HAP-1 (cell line): ENCODE measurements around the gene AKR1C2.
"Not testable (repeated sequence)": the region's sequence is repeated elsewhere in the genome, so short reads cannot be mapped to it uniquely, and the experiment has no call there.

Experiments used
- DNase-seq, 2 experiments: peaks; one replicate each; pipeline ENCODE4 v3.0.0-alpha.2; 2016 to 2020; ENCODE audit warnings: low spot score in 2 of 2
- H3K27me3 ChIP-seq: fragments of 250-450 bp; sonication (Bioruptor Pico); 2 replicates; pipeline ENCODE4 v1.5.1; 2020; ENCODE audit warnings: low read depth, mild to moderate bottlenecking, moderate library complexity
- H3K36me3 ChIP-seq: fragments of 250-450 bp; sonication (Bioruptor Pico); replicated peaks from 2 replicates; pipeline ENCODE4 v1.5.1; 2020; ENCODE audit warnings: mild to moderate bottlenecking
- H3K4me1 ChIP-seq: fragments of 250-450 bp; sonication (Bioruptor Pico); 2 replicates; pipeline ENCODE4 v1.5.1; 2020; ENCODE audit warnings: mild to moderate bottlenecking
- H3K4me3 ChIP-seq: fragments of 250-450 bp; sonication (Bioruptor Pico); 2 replicates; pipeline ENCODE4 v1.5.1; 2020; ENCODE audit warnings: mild to moderate bottlenecking, moderate library complexity
- H3K9me3 ChIP-seq: fragments of 250-450 bp; sonication (Bioruptor Pico); 2 replicates; pipeline ENCODE4 v1.5.1; 2020; ENCODE audit warnings: mild to moderate bottlenecking, moderate library complexity
- in situ Hi-C: fragments of 300-500 bp; cut with MboI; formaldehyde crosslinking; loops from 3 replicates; pipeline ENCODE4 v1.14.3; 2020; ENCODE audit warnings: low sequenced_read_pairs, inconsistent platforms, mixed read lengths

The AKR1C2 gene

DNA sequence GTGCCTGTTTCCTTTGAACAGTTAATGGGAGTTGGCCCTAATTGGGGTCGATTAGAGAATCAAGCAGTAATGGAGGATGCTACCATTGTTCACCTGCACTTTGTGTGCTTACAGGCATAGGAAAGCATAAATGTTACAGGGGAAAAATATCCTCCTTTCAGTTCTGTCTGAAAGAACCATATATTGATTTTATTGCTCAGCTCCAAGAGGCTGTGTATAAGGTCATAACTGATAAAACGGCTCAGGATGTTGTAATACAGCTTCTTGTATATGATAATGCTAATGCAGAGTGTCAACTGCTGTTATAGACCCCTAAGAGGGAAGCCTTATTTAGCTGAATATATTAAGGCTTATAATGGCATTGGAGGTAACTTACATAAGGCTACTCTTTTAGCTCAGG, 32.9 kb upstream of the AKR1C2 start:
- Histone ChIP-seq H3K4me3 (no peak overlapping the region), H3K9me3 (no peaks in the 10 kb centered on the region), H3K4me1 (no peaks in the 10 kb centered on the region), H3K36me3 (no peaks in the 10 kb centered on the region), H3K27me3 (no peaks in the 10 kb centered on the region)
- no peak for DNase-seq
- in situ Hi-C loops, result no loop called here

- DNase-seq, result no peak
- in situ Hi-C loops, result no loop called here
- Histone ChIP-seq H3K4me1 (no peaks in the 10 kb centered on the region), H3K36me3 (no peaks in the 10 kb centered on the region), H3K9me3 (no peaks in the 10 kb centered on the region), H3K4me3 (no peak overlapping the region), H3K27me3 (no peaks in the 10 kb centered on the region)
These were observed 31.7 kb upstream of the AKR1C2 start for GRCh38 chr10:5035356-5035755.

GRCh38 chr10:5034588-5034987, 30.9 kb upstream of the AKR1C2 start:
- no peak for DNase-seq
- no peaks in the 10 kb centered on the region for H3K9me3 ChIP-seq
- no peak overlapping the region for H3K4me3 ChIP-seq
- H3K27me3 ChIP-seq, result no peaks in the 10 kb centered on the region
- no peaks in the 10 kb centered on the region for H3K4me1 ChIP-seq
- no peaks in the 10 kb centered on the region for H3K36me3 ChIP-seq
- in situ Hi-C loops, result no loop called here

- Histone ChIP-seq H3K36me3 (no peaks in the 10 kb centered on the region), H3K4me3 (no peak overlapping the region), H3K4me1 (no peaks in the 10 kb centered on the region), H3K9me3 (no peaks in the 10 kb centered on the region), H3K27me3 (no peaks in the 10 kb centered on the region)
- DNase-seq, result no peak
- in situ Hi-C loops, result no loop called here
These were observed 29.6 kb upstream of the AKR1C2 start for GRCh38 chr10:5033061-5033778.

- in situ Hi-C loops, H3K4me1 ChIP-seq, H3K4me3 ChIP-seq, H3K27me3 ChIP-seq, DNase-seq, H3K36me3 ChIP-seq, H3K9me3 ChIP-seq: not testable (repeated sequence)
These were observed 28.8 kb upstream of the AKR1C2 start for GRCh38 chr10:5032444-5032843.

- H3K9me3 ChIP-seq, H3K27me3 ChIP-seq, H3K36me3 ChIP-seq, DNase-seq, H3K4me1 ChIP-seq, in situ Hi-C loops, H3K4me3 ChIP-seq: not testable (repeated sequence)
These were observed 27.9 kb upstream of the AKR1C2 start for GRCh38 chr10:5031588-5031987.

DNA sequence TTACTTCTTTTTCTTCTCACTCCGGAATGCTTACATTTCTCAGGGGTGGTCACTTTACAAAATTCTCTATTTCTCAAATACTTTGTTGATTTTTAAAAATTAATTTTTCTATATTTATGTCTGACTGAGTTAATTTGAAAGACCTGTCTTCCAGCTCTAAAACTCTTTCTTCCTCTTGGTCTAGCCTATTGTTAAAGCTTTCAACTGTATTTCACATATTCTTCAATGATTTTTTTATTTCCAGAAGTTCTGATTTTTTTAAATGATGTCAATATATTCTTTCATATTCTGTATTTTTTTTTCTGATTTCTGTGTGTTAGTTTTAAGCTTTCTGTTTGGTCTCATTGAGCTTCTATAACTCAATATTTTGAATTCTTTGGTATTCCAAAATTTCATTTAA, 27.3 kb upstream of the AKR1C2 start:
- H3K9me3 ChIP-seq, result no peaks in the 10 kb centered on the region
- no peak for DNase-seq
- no peaks in the 10 kb centered on the region for H3K27me3 ChIP-seq
- no peaks in the 10 kb centered on the region for H3K4me1 ChIP-seq
- no peak overlapping the region for H3K4me3 ChIP-seq
- H3K36me3 ChIP-seq, result no peaks in the 10 kb centered on the region
- in situ Hi-C loops, result no loop called here

- H3K27me3 ChIP-seq, H3K36me3 ChIP-seq, DNase-seq, in situ Hi-C loops, H3K9me3 ChIP-seq, H3K4me1 ChIP-seq, H3K4me3 ChIP-seq: not testable (repeated sequence)
These were observed 21.8 kb upstream of the AKR1C2 start for GRCh38 chr10:5025461-5025881.

GRCh38 chr10:5023177-5023805, 19.6 kb upstream of the AKR1C2 start:
- H3K4me3 ChIP-seq, result no peak overlapping the region
- H3K9me3 ChIP-seq, result no peaks in the 10 kb centered on the region
- H3K36me3 ChIP-seq, result no peaks in the 10 kb centered on the region
- DNase-seq, result no peak
- in situ Hi-C loops, result no loop called here
- H3K27me3 ChIP-seq, result no peaks in the 10 kb centered on the region
- H3K4me1 ChIP-seq, result no peaks in the 10 kb centered on the region

GRCh38 chr10:5021624-5022290, 18.1 kb upstream of the AKR1C2 start:
- DNase-seq, H3K36me3 ChIP-seq, H3K4me1 ChIP-seq, H3K9me3 ChIP-seq, in situ Hi-C loops, H3K4me3 ChIP-seq, H3K27me3 ChIP-seq: not testable (repeated sequence)

DNA sequence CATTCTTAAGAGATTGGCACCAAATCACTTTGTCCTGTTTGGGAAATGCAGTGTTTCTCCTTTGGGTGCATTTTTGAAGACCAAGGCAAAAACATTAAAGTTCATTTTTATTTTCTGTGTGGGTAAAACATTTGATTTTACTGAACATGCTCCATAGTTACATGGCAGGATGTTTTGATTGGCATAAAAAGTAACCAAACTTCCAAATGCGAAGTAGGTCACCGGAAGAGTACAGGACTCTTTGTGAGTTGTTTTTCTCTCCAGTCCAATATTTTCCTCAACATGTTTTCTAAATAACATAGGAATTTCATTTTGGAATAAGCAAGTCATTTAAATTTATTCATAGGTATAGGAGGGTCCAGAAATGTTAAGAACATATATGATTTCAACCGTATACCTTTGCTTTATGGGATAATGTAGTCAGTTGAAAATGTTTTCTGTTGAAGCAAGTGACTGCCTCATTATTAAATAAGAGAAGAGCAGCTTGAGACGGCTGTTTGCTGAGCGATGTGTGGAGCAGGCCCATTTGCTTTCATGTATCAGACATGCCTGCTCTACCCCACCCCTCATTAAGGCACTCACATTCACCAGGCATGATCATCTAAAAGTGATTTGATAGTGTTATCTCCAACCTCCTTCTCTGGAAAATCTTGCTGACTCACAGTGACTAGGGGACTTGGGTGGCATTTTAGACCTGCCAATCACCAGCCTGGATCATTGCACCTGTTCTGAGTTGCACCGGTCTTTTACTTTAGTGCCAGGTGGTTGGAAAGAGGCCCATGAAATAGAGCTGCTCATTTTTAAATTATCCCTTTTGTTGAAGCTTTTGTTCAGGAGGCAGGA, 16.3 kb upstream of the AKR1C2 start:
- H3K9me3 ChIP-seq, H3K4me3 ChIP-seq, H3K4me1 ChIP-seq, H3K27me3 ChIP-seq, H3K36me3 ChIP-seq, DNase-seq, in situ Hi-C loops: not testable (repeated sequence)

DNA sequence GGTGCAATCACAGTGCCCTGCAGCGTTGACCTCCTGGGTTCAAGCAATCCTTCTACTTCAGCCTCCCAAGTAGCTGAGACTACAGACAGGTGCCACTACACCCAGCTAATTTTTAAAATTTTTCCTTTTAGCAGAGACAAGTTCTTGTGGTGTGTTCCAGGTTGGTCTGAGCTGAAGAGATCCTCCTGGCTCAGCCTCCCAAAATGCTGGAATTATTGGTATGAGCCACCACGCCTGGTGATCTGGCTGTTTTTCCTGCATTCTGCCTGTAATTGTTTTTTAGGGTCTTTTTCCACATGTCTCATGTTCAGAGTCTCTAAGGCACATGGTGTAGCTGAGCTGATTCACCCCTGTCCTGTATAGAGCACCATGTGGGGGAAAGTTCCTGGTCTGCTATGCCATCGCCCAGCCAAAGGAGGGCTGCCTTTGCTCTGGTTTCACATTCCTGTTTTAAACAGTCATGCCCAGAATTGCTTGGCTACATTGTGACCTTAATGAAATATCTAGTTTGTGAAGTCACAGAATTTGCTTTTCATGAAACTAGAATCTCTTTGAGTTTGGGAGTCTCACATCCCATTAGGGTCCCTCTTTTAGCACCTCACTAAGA, 15.1 kb upstream of the AKR1C2 start:
- in situ Hi-C loops, H3K4me1 ChIP-seq, H3K4me3 ChIP-seq, H3K36me3 ChIP-seq, H3K9me3 ChIP-seq, H3K27me3 ChIP-seq, DNase-seq: not testable (repeated sequence)

GRCh38 chr10:5018134-5018533, 14.5 kb upstream of the AKR1C2 start:
- Histone ChIP-seq H3K27me3 (no peaks in the 10 kb centered on the region), H3K36me3 (no peaks in the 10 kb centered on the region), H3K4me1 (no peaks in the 10 kb centered on the region), H3K9me3 (no peaks in the 10 kb centered on the region), H3K4me3 (no peak overlapping the region)
- in situ Hi-C loops, result no loop called here
- no peak for DNase-seq
